ENCODE measurements around the gene ANO2. TPM values are rescaled to one million over a fixed set of nuclear protein-coding genes. Genes with fewer than 3 reads are reported as not detected.
A peak's percentile ranks its signal among the peaks of the same experiment; 100 is the strongest.

ANO2 gene
- total RNA-seq, 4 donors from 2014 or later, result 4.0 to 17.9 (median 5.1) TPM

DNA sequence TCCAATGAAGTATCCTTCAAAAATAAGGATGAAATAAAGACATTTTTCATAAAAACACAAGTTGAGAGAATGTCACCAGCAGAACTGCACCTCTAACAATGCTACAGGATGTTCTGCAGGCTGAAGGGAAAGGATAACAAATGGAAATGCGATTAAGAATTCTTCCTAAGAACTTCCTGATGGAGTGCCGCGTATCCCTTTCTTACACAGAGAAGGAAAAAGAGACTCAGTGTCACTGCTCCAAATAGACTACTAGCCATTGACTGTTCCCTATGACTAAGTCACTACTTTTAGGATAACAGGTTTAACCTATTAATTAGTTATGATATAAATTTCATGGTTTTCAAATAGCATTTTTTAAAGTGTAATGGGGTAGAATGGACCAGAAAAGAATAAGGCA is 3.2 kb downstream of the ANO2 start:
- Histone ChIP-seq H3K9me3 (no peaks in the 10 kb centered on the region), H3K4me3 (no peak overlapping the region), H3K36me3 (peaks cover 0 to 69% (median 3%) of the 10 kb centered on the region in 4 donors), H3K27ac (replicated peaks in 1 of 4) (no peak overlapping the region), H3K4me1 (peaks cover 5 to 15% (median 14%) of the 10 kb centered on the region in 4 donors), H3K27me3 (peaks cover 0 to 55% (median 10%) of the 10 kb centered on the region in 4 donors)
- no peak for TF ChIP-seq EP300 (IDR thresholded peaks at IDR 0.05)
- TF ChIP-seq POLR2A (IDR thresholded peaks at IDR 0.05; ENCODE audit: low read depth), result no peak
- TF ChIP-seq, protein P1, sequence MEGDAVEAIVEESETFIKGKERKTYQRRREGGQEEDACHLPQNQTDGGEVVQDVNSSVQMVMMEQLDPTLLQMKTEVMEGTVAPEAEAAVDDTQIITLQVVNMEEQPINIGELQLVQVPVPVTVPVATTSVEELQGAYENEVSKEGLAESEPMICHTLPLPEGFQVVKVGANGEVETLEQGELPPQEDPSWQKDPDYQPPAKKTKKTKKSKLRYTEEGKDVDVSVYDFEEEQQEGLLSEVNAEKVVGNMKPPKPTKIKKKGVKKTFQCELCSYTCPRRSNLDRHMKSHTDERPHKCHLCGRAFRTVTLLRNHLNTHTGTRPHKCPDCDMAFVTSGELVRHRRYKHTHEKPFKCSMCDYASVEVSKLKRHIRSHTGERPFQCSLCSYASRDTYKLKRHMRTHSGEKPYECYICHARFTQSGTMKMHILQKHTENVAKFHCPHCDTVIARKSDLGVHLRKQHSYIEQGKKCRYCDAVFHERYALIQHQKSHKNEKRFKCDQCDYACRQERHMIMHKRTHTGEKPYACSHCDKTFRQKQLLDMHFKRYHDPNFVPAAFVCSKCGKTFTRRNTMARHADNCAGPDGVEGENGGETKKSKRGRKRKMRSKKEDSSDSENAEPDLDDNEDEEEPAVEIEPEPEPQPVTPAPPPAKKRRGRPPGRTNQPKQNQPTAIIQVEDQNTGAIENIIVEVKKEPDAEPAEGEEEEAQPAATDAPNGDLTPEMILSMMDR (IDR thresholded peaks at IDR 0.05), result no peak
- TF ChIP-seq POLR2AphosphoS5 (IDR thresholded peaks at IDR 0.05), result no peak
- peak; percentile 50 for DNase-seq (ENCODE audit: extremely low spot score)
- intact Hi-C loops (cut with DNase I), result no loop called here
- 77% methylated on average over 3 of the region's 3 CpGs for WGBS

- Histone ChIP-seq H3K9me3 (no peaks in the 10 kb centered on the region), H3K36me3 (peaks cover 0 to 16% (median 0%) of the 10 kb centered on the region in 4 donors), H3K27ac (replicated peaks in 1 of 4) (no peak overlapping the region), H3K4me3 (no peak overlapping the region), H3K27me3 (peaks cover 0 to 34% (median 0%) of the 10 kb centered on the region in 4 donors), H3K4me1 (no peaks in the 10 kb centered on the region)
- no peak for DNase-seq (ENCODE audit: extremely low spot score)
- WGBS, result 69% methylated on average over 2 of the region's 4 CpGs
- TF ChIP-seq POLR2AphosphoS5 (IDR thresholded peaks at IDR 0.05) (no peak), POLR2A (IDR thresholded peaks at IDR 0.05; ENCODE audit: low read depth) (no peak), EP300 (IDR thresholded peaks at IDR 0.05) (no peak)
- TF ChIP-seq, protein P1 (IDR thresholded peaks at IDR 0.05), result no peak
- intact Hi-C loops (cut with DNase I), result no loop called here
These were observed 17.1 kb downstream of the ANO2 start for GRCh38 chr12:5927732-5928516.

GRCh38 chr12:5925646-5926045 is 19.4 kb downstream of the ANO2 start:
- intact Hi-C loops (cut with DNase I), result no loop called here
- Histone ChIP-seq H3K27me3 (peaks cover 0 to 31% (median 0%) of the 10 kb centered on the region in 4 donors), H3K36me3 (peaks cover 0 to 37% (median 2%) of the 10 kb centered on the region in 4 donors), H3K4me1 (no peaks in the 10 kb centered on the region), H3K9me3 (no peaks in the 10 kb centered on the region), H3K27ac (replicated peaks in 1 of 4) (no peak overlapping the region), H3K4me3 (no peak overlapping the region)
- WGBS, result 84% methylated on average over 7 of the region's 9 CpGs
- no peak for DNase-seq (ENCODE audit: extremely low spot score)
- TF ChIP-seq EP300 (IDR thresholded peaks at IDR 0.05) (no peak), POLR2AphosphoS5 (IDR thresholded peaks at IDR 0.05) (no peak), POLR2A (IDR thresholded peaks at IDR 0.05; ENCODE audit: low read depth) (no peak)
- TF ChIP-seq, protein P1 (IDR thresholded peaks at IDR 0.05), result no peak

DNA sequence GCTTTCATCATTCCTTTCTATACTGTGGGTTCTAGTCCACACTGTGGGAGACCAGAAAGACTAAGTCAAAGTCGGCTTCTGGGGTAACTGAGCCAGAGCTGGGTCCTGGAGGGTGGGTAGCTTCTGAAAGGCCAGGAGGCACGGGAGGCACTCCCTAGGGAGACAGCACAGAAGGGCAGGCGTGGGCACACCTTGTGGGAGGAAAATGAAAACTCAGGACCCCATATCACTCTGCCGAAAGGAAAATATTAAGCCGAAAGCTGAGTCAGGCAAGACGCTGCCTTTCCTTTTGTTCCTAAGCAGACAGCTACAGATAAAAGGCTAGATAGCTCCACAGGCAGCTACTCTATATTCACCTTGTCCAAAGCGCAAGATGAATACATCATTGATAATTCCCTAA is 20.7 kb downstream of the ANO2 start:
- Histone ChIP-seq H3K27me3 (peaks cover 0 to 26% (median 0%) of the 10 kb centered on the region in 4 donors), H3K4me3 (no peak overlapping the region), H3K36me3 (peaks cover 0 to 42% (median 2%) of the 10 kb centered on the region in 4 donors), H3K27ac (replicated peaks in 1 of 4) (no peak overlapping the region), H3K9me3 (no peaks in the 10 kb centered on the region), H3K4me1 (no peaks in the 10 kb centered on the region)
- intact Hi-C loops (cut with DNase I), result no loop called here
- no peak for DNase-seq (ENCODE audit: extremely low spot score)
- TF ChIP-seq, protein P1 (IDR thresholded peaks at IDR 0.05), result no peak
- no peak for TF ChIP-seq EP300 (IDR thresholded peaks at IDR 0.05)
- no peak for TF ChIP-seq POLR2AphosphoS5 (IDR thresholded peaks at IDR 0.05)
- TF ChIP-seq POLR2A (IDR thresholded peaks at IDR 0.05; ENCODE audit: low read depth), result no peak
- 61% methylated on average over 7 of the region's 7 CpGs for WGBS
